GM23248 (cell line): ENCODE measurements around the gene C22orf23. TPM values are rescaled to one million over a fixed set of nuclear protein-coding genes. Genes with fewer than 3 reads are reported as not detected.

Experiments used
- DNase-seq: peaks from one replicate; pipeline ENCODE4 v3.0.0-alpha.2; 2015
- H2AFZ ChIP-seq: fragments of 200-600 bp; sonication (generic); 2 replicates; pipeline ENCODE4 v1.6.1; 2016; ENCODE audit warnings: antibody characterized with exemption
- H3F3A ChIP-seq: fragments of 200-600 bp; sonication (generic); 2 replicates; pipeline ENCODE4 v1.6.1; 2016; ENCODE audit warnings: mild to moderate bottlenecking, antibody characterized with exemption, mixed run types; ENCODE audit not compliant: insufficient read depth
- H3K27ac ChIP-seq: fragments of 200-600 bp; sonication (generic); 2 replicates; pipeline ENCODE4 v1.5.1; 2016; ENCODE audit warnings: mild to moderate bottlenecking
- H3K27me3 ChIP-seq: fragments of 200-600 bp; sonication (generic); replicated peaks from 2 replicates; pipeline ENCODE4 v1.6.1; 2016; ENCODE audit warnings: mild to moderate bottlenecking; ENCODE audit not compliant: insufficient read depth
- H3K36me3 ChIP-seq: fragments of 200-600 bp; sonication (generic); 2 replicates; pipeline ENCODE4 v1.6.1; 2016; ENCODE audit warnings: low read depth, mild to moderate bottlenecking
- H3K4me1 ChIP-seq: fragments of 200-600 bp; sonication (generic); 2 replicates; pipeline ENCODE4 v1.6.1; 2016; ENCODE audit warnings: mild to moderate bottlenecking; ENCODE audit not compliant: insufficient read depth
- H3K4me2 ChIP-seq: fragments of 200-600 bp; sonication (generic); one replicate; pipeline ENCODE4 v1.6.1; 2016; ENCODE audit warnings: mild to moderate bottlenecking; ENCODE audit not compliant: unreplicated experiment
- H3K4me3 ChIP-seq: fragments of 200-600 bp; sonication (generic); 2 replicates; pipeline ENCODE4 v1.5.1; 2016; ENCODE audit warnings: mild to moderate bottlenecking
- H3K79me2 ChIP-seq: fragments of 200-600 bp; sonication (generic); 2 replicates; pipeline ENCODE4 v1.6.1; 2016; ENCODE audit warnings: mild to moderate bottlenecking; ENCODE audit not compliant: insufficient read depth
- H3K9ac ChIP-seq: fragments of 200-600 bp; sonication (generic); 2 replicates; pipeline ENCODE4 v1.6.1; 2016; ENCODE audit warnings: mild to moderate bottlenecking
- H3K9me2 ChIP-seq: fragments of 200-600 bp; sonication (generic); 2 replicates; pipeline ENCODE4 v1.6.1; 2016; ENCODE audit warnings: mixed run types, mild to moderate bottlenecking, moderate library complexity; ENCODE audit not compliant: insufficient read depth
- H3K9me3 ChIP-seq: fragments of 200-600 bp; sonication (generic); one replicate; pipeline ENCODE4 v1.6.1; 2017; ENCODE audit warnings: low read depth
- H4K20me1 ChIP-seq: fragments of 200-600 bp; sonication (generic); 2 replicates; pipeline ENCODE4 v1.6.0; 2016; ENCODE audit not compliant: insufficient read depth
- EZH2 ChIP-seq: fragments of 200-600 bp; sonication (generic); IDR thresholded peaks from 2 replicates; pipeline ENCODE4 v1.6.1; 2018; ENCODE audit warnings: antibody characterized with exemption, mild to moderate bottlenecking; ENCODE audit not compliant: insufficient read depth, poor library complexity, severe bottlenecking
- EZH2phosphoT487 ChIP-seq: fragments of 200-600 bp; sonication (generic); IDR thresholded peaks from 2 replicates; pipeline ENCODE4 v1.6.1; 2018; ENCODE audit warnings: antibody characterized with exemption, moderate library complexity, mild to moderate bottlenecking, low read depth; ENCODE audit not compliant: insufficient read depth
- WGBS, 2 experiments: methylation state at CpG; one replicate each; pipeline ENCODE4 v1.1.6; 2015 to 2017; ENCODE audit warnings: low lambda C conversion rate in 2 of 2, low coverage in 1 of 2; ENCODE audit errors: missing lambda C conversion rate in 2 of 2; 5-methylcytosine and 5-hydroxymethylcytosine counted together
- in situ Hi-C: fragments of 300-500 bp; cut with MboI; formaldehyde crosslinking; loops from 2 replicates; pipeline ENCODE4 v1.15.0; 2020
- polyA plus RNA-seq: library from polyadenylated mRNA; unstranded; fragments of >200 nt; fragmentation: Nextera tagmentation; extraction: Ambion mirVana; gene quantifications from 2 replicates; pipeline ENCODE4 v1.2.1, GENCODE V29; 2016
- total RNA-seq: library from RNA; depleted of rRNA; stranded (reverse); fragments of >200 nt; shearing (Covaris generic); gene quantifications from 2 replicates; pipeline ENCODE4 v1.2.3, GENCODE V29; 2014

C22orf23 gene
- total and polyA plus RNA-seq, 2 experiments from 2014 or later, result 0.22 to 1.1 TPM

- H3K4me1 ChIP-seq, result no peaks in the 10 kb centered on the region
- DNase-seq, result no peak
- WGBS, 2 experiments, result 85 to 92% methylated on average over 7 of the region's 7 CpGs
Measured at GRCh38 chr22:37986371-37986770, 33.0 kb upstream of the C22orf23 start.

GRCh38 chr22:37985751-37986281, 32.4 kb upstream of the C22orf23 start:
- Histone ChIP-seq H2AFZ (no peak overlapping the region), H3K36me3 (no peaks in the 10 kb centered on the region), H4K20me1 (no peaks in the 10 kb centered on the region), H3K9ac (no peak overlapping the region), H3K27me3 (no peaks in the 10 kb centered on the region), H3K9me3 (no peaks in the 10 kb centered on the region), H3F3A (no peaks in the 10 kb centered on the region), H3K27ac (no peak overlapping the region), H3K4me1 (no peaks in the 10 kb centered on the region), H3K4me2 (no peak overlapping the region), H3K79me2 (no peaks in the 10 kb centered on the region), H3K9me2 (no peaks in the 10 kb centered on the region), H3K4me3 (no peak overlapping the region)
- TF ChIP-seq EZH2phosphoT487 (no peak), EZH2 (no peak)
- no peak for DNase-seq
- whole genome bisulfite sequencing, 2 experiments, result 92 to 95% methylated on average over 17 to 27 of the region's 27 CpGs
- in situ Hi-C loops, result no loop called here

More at GRCh38 chr22:37986371-37986770, 33.0 kb upstream of the C22orf23 start:
- H3K9me2 ChIP-seq, result no peaks in the 10 kb centered on the region
- no peaks in the 10 kb centered on the region for H3K27me3 ChIP-seq
- H4K20me1 ChIP-seq, result no peaks in the 10 kb centered on the region
- no peak overlapping the region for H3K4me2 ChIP-seq
- H2AFZ ChIP-seq, result no peak overlapping the region
- in situ Hi-C loops, result no loop called here
- H3K36me3 ChIP-seq, result no peaks in the 10 kb centered on the region
- no peak overlapping the region for H3K27ac ChIP-seq
- H3K9me3 ChIP-seq, result no peaks in the 10 kb centered on the region
- no peaks in the 10 kb centered on the region for H3F3A ChIP-seq
- no peak overlapping the region for H3K4me3 ChIP-seq
- TF ChIP-seq EZH2 (no peak), EZH2phosphoT487 (no peak)
- H3K9ac ChIP-seq, result no peak overlapping the region
- H3K79me2 ChIP-seq, result no peaks in the 10 kb centered on the region

- TF ChIP-seq EZH2phosphoT487 (no peak), EZH2 (no peak)
- Histone ChIP-seq H2AFZ (no peak overlapping the region), H3K27me3 (no peaks in the 10 kb centered on the region), H3K79me2 (no peaks in the 10 kb centered on the region), H3K4me3 (no peak overlapping the region), H3K4me2 (no peak overlapping the region), H3K27ac (no peak overlapping the region), H3K36me3 (no peaks in the 10 kb centered on the region), H3K4me1 (no peaks in the 10 kb centered on the region), H3K9me2 (no peaks in the 10 kb centered on the region), H3K9ac (no peak overlapping the region), H3K9me3 (no peaks in the 10 kb centered on the region), H4K20me1 (no peaks in the 10 kb centered on the region), H3F3A (no peaks in the 10 kb centered on the region)
- WGBS, 2 experiments, result 91% methylated on average over 8 to 9 of the region's 9 CpGs
- no peak for DNase-seq
- in situ Hi-C loops, result no loop called here
Measured at GRCh38 chr22:37985050-37985585, 31.7 kb upstream of the C22orf23 start.

GRCh38 chr22:37983860-37984791, 30.7 kb upstream of the C22orf23 start, which contains the start of gene SOX10:
SOX10 (minus strand) TSS chr22:37984555; CDS start chr22:37983784, 771 bp downstream.
- Histone ChIP-seq H3K27me3 (no peaks in the 10 kb centered on the region), H3K9me2 (no peaks in the 10 kb centered on the region), H2AFZ (no peak within 1 kb of the TSS), H3K27ac (no peak within 1 kb of the TSS), H4K20me1 (no peaks in the 10 kb centered on the region), H3K4me3 (no peak within 1 kb of the TSS), H3K79me2 (no peaks in the 10 kb centered on the region), H3K4me2 (no peak within 1 kb of the TSS), H3K9ac (no peak within 1 kb of the TSS), H3F3A (no peaks in the 10 kb centered on the region), H3K9me3 (no peaks in the 10 kb centered on the region), H3K36me3 (no peaks in the 10 kb centered on the region), H3K4me1 (no peaks in the 10 kb centered on the region)
- DNase-seq, result no peak
- in situ Hi-C loops, result no loop called here
- WGBS, 2 experiments, result 83 to 84% methylated on average over 29 to 42 of the region's 42 CpGs
- TF ChIP-seq EZH2 (no peak), EZH2phosphoT487 (no peak)
